GM19468 (cell line): Measurements from ENCODE around the gene RHOT2.

Source experiments
- ATAC-seq: cut with Tn5 transposase; IDR thresholded peaks from one replicate; pipeline ENCODE4 v1.9.1; 2021; ENCODE audit warnings: mild to moderate bottlenecking, moderate library complexity, moderate number of reproducible peaks; ENCODE audit not compliant: unreplicated experiment; ENCODE audit errors: extremely low read depth

The RHOT2 gene

DNA sequence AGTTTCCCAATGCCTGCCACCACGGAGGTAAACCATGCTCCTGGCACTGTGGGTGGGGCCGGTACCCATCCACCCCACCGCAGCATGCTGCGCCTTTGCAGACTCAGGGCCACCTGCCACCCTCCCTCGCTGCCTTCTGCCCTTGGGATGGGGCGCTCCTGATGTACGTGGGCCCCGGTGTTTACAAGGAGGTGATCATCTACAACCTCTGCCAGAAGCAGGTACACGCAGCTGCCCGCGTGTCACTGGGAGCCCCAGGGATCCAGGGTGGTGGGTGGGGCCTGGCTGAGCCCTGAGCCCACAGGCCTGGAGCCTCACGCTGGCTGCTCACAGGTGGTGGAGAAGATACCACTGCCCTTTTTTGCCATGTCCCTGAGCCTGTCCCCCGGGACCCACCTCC lies 1.4 kb upstream of the RHOT2 start:
- ATAC-seq = no peak

DNA sequence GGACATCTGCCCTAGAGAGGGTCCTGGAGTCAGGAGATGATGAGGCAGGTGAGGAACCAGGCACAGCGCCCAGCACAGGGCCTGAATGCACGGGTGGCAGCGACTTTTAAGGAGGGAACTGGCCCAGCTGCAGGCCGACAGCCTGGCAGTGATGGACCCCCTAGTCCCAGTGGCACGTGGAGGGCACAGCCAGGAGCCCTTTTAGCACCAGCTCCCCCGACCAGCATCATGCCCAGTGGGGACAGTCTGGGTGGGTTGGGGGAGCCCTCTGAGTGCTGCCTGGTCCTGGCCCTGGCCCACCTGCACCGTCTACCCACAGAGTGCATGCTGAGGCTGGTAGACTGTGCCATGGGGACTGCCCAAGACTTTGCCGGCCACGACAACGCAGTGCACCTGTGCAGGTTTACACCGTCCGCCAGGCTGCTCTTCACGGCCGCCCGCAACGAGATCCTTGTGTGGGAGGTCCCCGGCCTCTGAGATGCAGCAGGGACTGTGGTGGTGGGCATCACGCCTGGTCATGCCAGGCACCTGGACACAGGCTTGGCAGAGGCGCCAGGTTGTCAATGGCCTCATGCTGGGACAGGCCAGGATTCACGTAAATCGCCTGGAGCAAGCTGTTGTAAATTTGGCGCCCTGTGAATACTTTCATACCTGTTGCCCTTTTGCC lies 686 bp upstream of the RHOT2 start:
- ATAC-seq = no peak

DNA sequence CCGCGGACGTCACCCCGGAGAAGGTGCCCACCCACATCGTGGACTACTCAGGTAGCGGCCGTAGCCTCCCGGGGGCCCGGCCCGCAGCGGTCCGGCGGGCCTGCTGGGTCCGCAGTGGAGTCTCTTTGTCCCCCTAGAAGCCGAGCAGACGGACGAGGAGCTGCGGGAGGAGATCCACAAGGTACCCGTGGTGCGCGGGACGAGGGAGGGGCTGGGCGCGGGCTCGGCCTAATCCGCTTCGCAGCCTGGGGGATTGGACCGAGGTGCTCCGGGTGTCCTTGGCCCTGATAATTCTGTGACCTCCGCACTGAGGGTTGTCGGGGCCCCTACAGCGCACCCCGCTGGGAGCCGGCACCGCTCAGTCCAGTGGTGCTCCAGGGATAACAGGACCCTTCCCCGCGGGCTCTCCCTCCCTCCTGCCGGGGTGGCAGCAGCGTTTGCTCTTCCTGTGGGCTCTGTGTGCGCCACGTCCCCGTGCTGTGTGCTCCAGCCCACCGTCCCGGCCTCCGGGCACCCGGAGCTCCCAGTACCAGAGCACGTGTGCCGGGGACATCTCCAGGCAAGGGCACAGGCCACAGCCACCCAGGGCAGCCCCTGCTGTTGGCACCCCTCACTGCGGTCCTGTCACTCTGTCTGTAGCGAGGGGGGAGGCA lies 713 bp downstream of the RHOT2 start:
- no peak for ATAC-seq

DNA sequence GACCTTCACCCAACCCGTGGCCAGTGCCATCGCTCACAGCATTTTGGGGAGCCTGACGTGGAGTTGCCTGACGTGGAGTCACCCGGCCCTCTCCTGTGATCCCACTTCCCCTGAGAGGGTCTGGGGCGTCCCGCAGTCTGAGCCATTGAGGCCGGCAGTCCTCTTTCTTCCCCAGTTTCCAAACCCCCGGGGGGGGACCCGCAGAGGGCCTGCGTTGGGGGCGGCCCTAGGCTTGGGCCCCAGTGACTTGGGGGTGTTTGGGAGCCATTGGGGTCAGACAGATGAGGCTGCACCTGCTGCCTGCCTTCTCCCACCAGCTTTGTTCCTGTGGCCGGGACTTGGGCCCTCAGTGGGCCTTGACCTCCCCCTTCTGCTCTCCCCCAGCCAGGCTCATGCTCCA lies 1.7 kb downstream of the RHOT2 start:
- ATAC-seq = no peak

DNA sequence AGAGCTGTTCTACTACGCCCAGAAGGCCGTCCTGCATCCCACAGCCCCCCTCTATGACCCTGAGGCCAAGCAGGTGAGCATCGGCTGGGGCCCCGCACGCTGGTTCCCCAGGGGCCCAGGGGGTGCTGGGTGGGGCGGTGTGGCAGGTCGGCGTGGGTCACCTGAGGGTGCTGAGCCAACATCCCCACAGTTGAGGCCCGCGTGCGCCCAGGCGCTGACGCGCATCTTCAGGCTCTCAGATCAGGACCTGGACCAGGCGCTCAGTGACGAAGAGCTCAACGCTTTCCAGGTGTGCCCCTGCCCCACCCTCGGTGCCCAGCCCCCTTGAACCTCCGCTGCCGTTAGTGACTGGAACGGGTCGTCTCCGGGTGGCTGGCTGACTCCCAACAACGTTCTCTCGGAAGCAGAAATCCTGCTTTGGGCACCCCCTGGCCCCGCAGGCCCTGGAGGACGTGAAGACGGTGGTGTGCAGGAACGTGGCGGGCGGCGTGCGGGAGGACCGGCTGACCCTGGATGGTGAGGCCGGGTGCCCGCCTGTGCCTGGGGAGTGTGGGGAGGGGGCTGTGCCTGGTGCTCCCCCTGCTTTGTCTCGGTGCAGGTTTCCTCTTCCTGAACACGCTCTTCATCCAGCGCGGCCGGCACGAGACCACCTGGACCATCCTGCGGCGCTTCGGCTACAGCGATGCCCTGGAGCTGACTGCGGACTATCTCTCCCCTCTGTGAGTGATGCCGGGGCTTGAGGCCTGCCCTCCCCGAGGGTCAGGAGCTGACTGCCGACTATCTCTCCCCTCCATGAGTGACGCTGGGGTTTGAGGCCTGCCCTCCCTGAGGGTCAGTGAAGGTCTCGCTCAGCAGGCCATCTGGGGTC lies 2.8 kb downstream of the RHOT2 start:
- ATAC-seq = no peak

GRCh38 chr16:671353-672131 lies 3.6 kb downstream of the RHOT2 start:
- no peak for ATAC-seq

GRCh38 chr16:672371-672770 lies 4.4 kb downstream of the RHOT2 start:
- ATAC-seq = no peak

- ATAC-seq = no peak
Measured at GRCh38 chr16:672851-673250, 4.9 kb downstream of the RHOT2 start.

DNA sequence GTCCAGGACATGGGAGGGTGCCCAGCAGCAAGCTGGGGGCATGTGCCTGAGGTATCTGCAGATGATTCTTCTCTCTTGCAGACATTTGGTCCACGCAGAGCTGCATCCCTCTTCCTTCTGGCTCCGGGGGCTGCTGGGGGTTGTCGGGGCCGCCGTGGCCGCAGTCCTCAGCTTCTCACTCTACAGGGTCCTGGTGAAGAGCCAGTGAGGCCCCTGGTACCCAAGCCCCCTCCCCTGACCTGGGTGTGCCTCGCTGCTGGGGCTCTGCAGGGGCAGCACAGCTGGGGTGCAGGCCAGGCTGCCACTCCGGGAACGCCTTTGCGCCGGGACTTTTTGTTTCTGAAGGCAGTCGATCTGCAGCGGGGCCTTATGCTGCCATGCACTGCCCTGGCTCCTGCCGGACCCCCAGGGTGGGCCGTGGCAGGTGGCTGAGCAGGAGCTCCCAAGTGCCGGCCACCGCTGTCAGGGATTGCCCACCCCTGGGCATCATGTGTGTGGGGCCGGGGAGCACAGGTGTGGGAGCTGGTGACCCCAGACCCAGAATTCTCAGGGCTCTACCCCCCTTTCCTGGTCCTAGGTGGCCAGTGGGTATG lies 5.6 kb downstream of the RHOT2 start:
- ATAC-seq = no peak

DNA sequence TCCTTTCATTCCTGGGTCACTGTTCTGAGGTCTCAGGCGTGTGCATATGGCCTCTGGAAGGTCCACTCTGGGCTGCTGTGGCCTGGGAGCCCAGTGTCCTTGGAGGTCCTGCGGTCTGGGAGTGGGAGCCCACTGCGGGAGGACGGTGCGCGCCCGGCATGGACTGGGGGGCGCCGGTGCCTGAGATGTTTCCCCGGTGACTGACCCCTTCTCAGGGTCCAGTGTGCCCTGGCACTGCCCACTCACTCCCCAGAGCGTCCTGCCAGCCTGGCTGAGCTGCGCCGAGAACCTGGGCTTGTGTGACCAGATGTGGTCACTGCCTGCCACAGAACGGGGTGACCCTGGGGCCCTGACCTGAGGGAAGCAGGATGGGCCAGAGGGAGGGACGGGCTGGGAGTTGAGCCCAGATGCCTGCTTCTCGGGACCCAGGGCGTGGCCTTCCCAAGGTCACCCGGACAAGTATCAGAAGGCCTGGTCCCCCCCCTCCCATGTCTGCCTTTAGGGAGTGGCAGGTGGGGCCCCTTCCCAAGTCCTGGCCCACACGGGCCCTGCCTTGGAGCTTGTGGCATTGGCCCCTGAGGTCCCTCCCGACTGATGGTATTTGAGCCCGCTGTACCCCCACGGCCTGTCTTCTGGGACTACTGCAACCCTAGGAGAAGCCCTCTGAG lies 6.4 kb downstream of the RHOT2 start:
- no peak for ATAC-seq

DNA sequence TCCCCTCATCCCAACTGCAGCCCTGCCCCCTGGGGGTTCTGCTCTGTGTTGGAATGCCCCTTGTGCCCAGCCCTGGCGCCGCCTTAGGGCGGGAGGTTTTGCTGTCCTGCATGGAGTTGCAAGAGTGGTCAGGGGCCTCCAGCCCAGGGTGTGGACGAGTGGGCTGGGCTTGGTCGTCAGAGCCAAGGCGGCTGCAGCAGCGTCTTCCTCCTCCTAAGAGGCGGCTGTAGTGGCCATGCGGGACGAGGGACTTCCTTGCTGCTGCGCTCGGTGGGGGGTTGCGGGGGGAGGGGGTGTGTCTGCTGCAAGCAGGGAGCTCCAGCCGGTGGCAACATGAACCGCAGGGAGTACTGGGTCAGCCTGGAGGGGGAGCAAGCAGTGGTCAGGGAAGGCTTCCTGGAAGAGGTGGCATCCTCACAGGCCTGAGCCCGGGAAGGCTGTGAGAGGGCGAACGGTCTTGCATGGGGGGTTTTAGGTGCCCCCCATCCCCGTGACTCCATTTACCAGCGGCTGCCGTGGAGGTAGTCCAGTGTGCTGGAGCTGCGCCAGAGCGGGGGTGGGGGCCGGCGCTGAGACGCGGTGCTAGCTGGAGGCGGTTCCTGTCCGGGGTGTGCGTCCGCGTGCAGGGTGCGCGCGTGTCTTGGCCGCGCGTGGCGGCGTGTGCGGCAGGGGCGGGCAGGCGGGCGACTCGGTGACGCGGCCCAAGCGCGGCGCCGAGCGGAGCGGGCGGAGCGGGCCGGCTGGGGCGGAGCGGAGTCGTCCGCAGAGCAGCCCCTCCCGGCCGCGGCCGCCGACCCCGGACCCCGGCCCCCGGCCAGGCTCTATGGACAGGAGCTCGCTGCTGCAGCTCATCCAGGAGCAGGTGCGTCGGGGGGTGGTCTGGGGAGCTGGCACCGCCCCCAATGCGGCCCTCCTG lies 7.3 kb downstream of the RHOT2 start, which contains the start of gene RHBDL1:
TSS of gene RHBDL1 (plus strand) at position 704 of the 916 bp plus-strand sequence. CDS start at position 824, 120 bp downstream.
- no peak for ATAC-seq

DNA sequence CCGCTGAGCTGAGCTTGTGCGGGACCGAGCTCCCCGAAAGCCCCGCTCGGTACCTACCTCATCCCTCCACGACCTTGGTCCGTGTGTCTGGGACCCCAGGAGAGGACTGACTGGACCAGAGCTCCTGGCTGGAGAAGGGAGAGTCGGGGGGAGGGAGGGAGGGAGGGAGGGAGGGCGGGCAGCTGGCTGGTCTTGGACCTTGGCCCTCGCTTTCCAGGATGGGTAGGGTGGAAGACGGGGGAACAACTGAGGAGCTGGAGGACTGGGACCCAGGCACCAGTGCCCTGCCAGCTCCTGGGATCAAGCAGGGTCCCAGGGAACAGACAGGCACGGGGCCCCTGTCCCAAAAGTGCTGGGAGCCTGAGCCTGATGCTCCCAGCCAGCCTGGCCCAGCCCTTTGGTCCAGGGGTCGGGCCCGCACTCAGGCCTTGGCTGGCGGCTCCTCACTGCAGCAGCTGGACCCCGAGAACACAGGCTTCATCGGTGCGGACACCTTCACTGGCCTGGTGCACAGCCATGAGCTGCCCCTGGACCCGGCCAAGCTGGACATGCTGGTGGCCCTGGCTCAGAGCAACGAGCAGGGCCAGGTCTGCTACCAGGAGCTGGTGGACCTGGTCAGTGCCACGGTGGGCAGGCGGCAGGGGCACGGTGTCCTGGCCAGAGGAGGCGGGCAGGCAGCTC lies 8.1 kb downstream of the RHOT2 start:
- no peak for ATAC-seq

DNA sequence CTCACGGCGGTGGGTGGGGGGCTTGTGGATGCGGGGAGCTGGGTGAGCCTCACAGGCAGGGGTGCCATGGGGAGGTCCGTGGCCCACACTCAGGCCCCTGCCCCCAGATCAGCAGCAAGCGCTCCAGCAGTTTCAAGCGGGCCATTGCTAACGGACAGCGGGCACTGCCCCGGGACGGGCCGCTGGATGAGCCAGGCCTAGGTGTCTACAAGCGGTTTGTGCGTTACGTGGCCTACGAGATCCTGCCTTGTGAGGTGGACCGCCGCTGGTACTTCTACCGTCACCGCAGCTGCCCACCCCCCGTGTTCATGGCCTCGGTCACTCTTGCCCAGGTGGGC lies 8.6 kb downstream of the RHOT2 start:
- no peak for ATAC-seq

DNA sequence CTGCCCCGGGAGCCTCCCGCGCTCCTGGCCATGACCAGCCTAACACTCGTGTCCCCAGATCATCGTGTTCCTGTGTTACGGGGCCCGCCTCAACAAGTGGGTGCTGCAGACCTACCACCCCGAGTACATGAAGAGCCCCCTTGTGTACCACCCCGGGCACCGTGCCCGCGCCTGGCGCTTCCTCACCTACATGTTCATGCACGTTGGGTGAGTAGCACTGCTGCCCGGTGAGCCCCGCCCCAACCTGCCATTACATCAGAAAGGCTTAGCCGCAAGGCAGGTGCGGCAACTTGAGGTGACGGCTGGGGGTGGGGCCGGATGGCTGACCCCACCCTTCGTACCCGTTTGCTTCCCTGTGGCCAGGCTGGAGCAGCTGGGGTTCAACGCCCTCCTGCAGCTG lies 9.0 kb downstream of the RHOT2 start:
- ATAC-seq = no peak

- no peak for ATAC-seq
Measured at GRCh38 chr16:677316-678190, 9.6 kb downstream of the RHOT2 start.

DNA sequence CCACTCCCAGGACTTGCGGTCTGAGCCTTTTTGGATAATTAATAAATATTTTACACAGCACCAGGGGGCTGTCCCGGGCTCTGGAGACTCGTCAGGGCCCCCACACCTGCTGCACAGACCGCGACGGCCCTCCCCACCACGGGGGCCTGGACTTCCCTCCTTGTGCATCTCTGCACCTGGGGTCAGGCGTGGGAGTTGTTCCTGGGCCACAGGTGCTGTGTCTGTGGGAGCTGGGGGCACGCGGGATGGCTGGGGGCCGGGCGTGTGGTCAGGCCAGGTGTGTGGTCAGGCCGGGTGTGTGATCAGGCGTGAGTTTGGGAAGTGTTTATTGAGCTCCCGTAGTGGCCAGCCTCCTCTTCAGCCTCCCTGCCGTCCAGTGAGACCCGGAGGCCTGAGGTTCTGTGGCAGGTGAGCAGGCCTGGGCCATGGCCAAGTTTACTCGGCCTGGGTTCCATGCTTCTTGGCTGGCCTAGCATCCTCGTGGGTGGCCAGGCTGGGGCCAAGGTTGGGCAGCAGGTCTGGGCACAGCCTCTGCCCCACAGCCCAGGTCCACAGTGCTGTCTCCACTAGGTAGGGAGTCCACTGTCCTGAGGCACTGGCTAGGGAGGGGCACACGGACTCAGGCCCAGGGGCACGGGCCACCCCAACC lies 10.4 kb downstream of the RHOT2 start:
- no peak for ATAC-seq
